ENCODE results near the gene ACVR1. TPM values are rescaled to one million over a fixed set of nuclear protein-coding genes. Genes with fewer than 3 reads are reported as not detected.

The ACVR1 gene
- total and polyA plus RNA-seq, 2 donors (not counting 1 experiment from before 2014, with no cell fraction given): 42.9 to 72.1 TPM

DNA sequence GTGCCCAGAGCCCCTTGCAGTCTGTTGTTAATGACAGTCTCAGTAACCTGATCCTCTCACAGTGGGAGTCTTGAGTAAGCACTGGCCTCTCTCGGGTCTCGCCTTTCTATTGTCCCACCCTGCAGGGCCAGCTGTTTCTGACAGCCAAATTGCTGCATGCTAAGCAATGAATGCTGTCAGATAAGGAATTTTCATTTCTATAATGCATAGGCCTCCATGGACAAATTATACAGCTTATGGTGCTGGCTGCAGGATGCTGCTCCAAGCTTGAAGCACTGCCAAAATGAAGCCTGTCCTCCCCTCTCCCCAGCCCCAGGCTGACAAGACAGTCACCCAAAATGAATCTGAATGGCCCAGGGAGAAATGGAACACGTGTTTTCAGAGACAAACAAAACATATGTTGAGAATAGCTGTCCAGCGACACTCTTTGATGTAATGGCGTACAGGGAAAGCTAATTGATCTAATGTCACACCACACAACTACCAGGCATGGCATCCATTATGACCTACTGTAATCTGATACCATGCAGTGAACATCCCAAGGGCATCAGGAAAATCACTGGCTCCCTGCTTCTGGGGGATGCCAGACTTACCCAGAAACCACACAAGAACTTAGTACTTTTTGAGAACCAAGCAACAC is 36.8 kb downstream of the ACVR1 start:
- Histone ChIP-seq H4K20me1 (ENCODE audit: control insufficient read depth, extremely low read depth, insufficient read depth, low read length) (no peaks in the 10 kb centered on the region), H3K36me3 (ENCODE audit: control insufficient read depth, insufficient read depth, low read length) (no peaks in the 10 kb centered on the region), H3K4me1 (ENCODE audit: control insufficient read depth, extremely low read depth, insufficient read depth, low read length) (peaks cover 26% of the 10 kb centered on the region), H3K4me3 (replicated peaks in 1 of 4; ENCODE audit: control extremely low read depth in 1 of 4, insufficient read depth in 1 of 4, low read depth in 3 of 4, low read length in 4 of 4) (no peak overlapping the region), H3K9me3 (ENCODE audit: control insufficient read depth, insufficient read depth, low read depth, low read length) (no peaks in the 10 kb centered on the region), H2AFZ (ENCODE audit: low read length) (no peak overlapping the region), H3K4me2 (ENCODE audit: extremely low read depth, insufficient read depth, low read length) (peak overlapping the region; percentile 30), H3K9ac (ENCODE audit: insufficient read depth, low read length) (no peak overlapping the region), H3K27me3 (ENCODE audit: control insufficient read depth, insufficient read depth, low read length) (no peaks in the 10 kb centered on the region), H3K27ac (ENCODE audit: insufficient read depth, low read length) (peak overlapping the region; percentile 0), H3K79me2 (ENCODE audit: control insufficient read depth, insufficient read depth, low read length) (peaks cover 39% of the 10 kb centered on the region)
- DNase-seq (ENCODE audit: low read depth in 2 of 2): peak; percentile 79 to 81
- no peak for TF ChIP-seq EZH2 (IDR thresholded peaks at IDR 0.05; ENCODE audit: low read length, missing control alignments)
- TF ChIP-seq, protein P1, sequence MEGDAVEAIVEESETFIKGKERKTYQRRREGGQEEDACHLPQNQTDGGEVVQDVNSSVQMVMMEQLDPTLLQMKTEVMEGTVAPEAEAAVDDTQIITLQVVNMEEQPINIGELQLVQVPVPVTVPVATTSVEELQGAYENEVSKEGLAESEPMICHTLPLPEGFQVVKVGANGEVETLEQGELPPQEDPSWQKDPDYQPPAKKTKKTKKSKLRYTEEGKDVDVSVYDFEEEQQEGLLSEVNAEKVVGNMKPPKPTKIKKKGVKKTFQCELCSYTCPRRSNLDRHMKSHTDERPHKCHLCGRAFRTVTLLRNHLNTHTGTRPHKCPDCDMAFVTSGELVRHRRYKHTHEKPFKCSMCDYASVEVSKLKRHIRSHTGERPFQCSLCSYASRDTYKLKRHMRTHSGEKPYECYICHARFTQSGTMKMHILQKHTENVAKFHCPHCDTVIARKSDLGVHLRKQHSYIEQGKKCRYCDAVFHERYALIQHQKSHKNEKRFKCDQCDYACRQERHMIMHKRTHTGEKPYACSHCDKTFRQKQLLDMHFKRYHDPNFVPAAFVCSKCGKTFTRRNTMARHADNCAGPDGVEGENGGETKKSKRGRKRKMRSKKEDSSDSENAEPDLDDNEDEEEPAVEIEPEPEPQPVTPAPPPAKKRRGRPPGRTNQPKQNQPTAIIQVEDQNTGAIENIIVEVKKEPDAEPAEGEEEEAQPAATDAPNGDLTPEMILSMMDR (conservative IDR thresholded peaks at IDR 0.05 in 1 of 2, IDR thresholded peaks at IDR 0.05 in 1 of 2; ENCODE audit: low read depth in 1 of 2, low read length in 2 of 2): no peak

GRCh38 chr2:157838442-157839161 is 37.5 kb downstream of the ACVR1 start:
- Histone ChIP-seq H3K4me3 (replicated peaks in 1 of 4; ENCODE audit: control extremely low read depth in 1 of 4, insufficient read depth in 1 of 4, low read depth in 3 of 4, low read length in 4 of 4) (peak overlapping the region; percentile 23 to 55 (median 44)), H3K9ac (ENCODE audit: insufficient read depth, low read length) (no peak overlapping the region), H3K9me3 (ENCODE audit: control insufficient read depth, insufficient read depth, low read depth, low read length) (no peaks in the 10 kb centered on the region), H3K27me3 (ENCODE audit: control insufficient read depth, insufficient read depth, low read length) (no peaks in the 10 kb centered on the region), H4K20me1 (ENCODE audit: control insufficient read depth, extremely low read depth, insufficient read depth, low read length) (no peaks in the 10 kb centered on the region), H3K27ac (ENCODE audit: insufficient read depth, low read length) (peak overlapping the region; percentile 85), H3K79me2 (ENCODE audit: control insufficient read depth, insufficient read depth, low read length) (peaks cover 39% of the 10 kb centered on the region), H2AFZ (ENCODE audit: low read length) (no peak overlapping the region), H3K4me1 (ENCODE audit: control insufficient read depth, extremely low read depth, insufficient read depth, low read length) (peaks cover 26% of the 10 kb centered on the region), H3K4me2 (ENCODE audit: extremely low read depth, insufficient read depth, low read length) (peak overlapping the region; percentile 82), H3K36me3 (ENCODE audit: control insufficient read depth, insufficient read depth, low read length) (no peaks in the 10 kb centered on the region)
- no peak for TF ChIP-seq EZH2 (IDR thresholded peaks at IDR 0.05; ENCODE audit: low read length, missing control alignments)
- TF ChIP-seq, protein P1 (conservative IDR thresholded peaks at IDR 0.05 in 1 of 2, IDR thresholded peaks at IDR 0.05 in 1 of 2; ENCODE audit: low read depth in 1 of 2, low read length in 2 of 2): no peak
- DNase-seq (ENCODE audit: low read depth in 2 of 2): peak; percentile 88

- H3K27me3 ChIP-seq (ENCODE audit: control insufficient read depth, insufficient read depth, low read length): no peaks in the 10 kb centered on the region
- peaks cover 39% of the 10 kb centered on the region for H3K79me2 ChIP-seq (ENCODE audit: control insufficient read depth, insufficient read depth, low read length)
- H3K4me2 ChIP-seq (ENCODE audit: extremely low read depth, insufficient read depth, low read length): peak overlapping the region; percentile 82
- TF ChIP-seq, protein P1 (conservative IDR thresholded peaks at IDR 0.05 in 1 of 2, IDR thresholded peaks at IDR 0.05 in 1 of 2; ENCODE audit: low read depth in 1 of 2, low read length in 2 of 2): no peak
- TF ChIP-seq EZH2 (IDR thresholded peaks at IDR 0.05; ENCODE audit: low read length, missing control alignments): no peak
- no peaks in the 10 kb centered on the region for H3K9me3 ChIP-seq (ENCODE audit: control insufficient read depth, insufficient read depth, low read depth, low read length)
- H3K36me3 ChIP-seq (ENCODE audit: control insufficient read depth, insufficient read depth, low read length): no peaks in the 10 kb centered on the region
- H3K4me3 ChIP-seq (replicated peaks in 1 of 4; ENCODE audit: control extremely low read depth in 1 of 4, insufficient read depth in 1 of 4, low read depth in 3 of 4, low read length in 4 of 4): peak overlapping the region; percentile 23 to 55 (median 44)
- H3K9ac ChIP-seq (ENCODE audit: insufficient read depth, low read length): peak overlapping the region; percentile 29
- peaks cover 23% of the 10 kb centered on the region for H3K4me1 ChIP-seq (ENCODE audit: control insufficient read depth, extremely low read depth, insufficient read depth, low read length)
- no peaks in the 10 kb centered on the region for H4K20me1 ChIP-seq (ENCODE audit: control insufficient read depth, extremely low read depth, insufficient read depth, low read length)
- DNase-seq (ENCODE audit: low read depth in 2 of 2): peak; percentile 33 to 66
- peak overlapping the region; percentile 0 for H2AFZ ChIP-seq (ENCODE audit: low read length)
- H3K27ac ChIP-seq (ENCODE audit: insufficient read depth, low read length): peak overlapping the region; percentile 85
Observed at GRCh38 chr2:157837851-157838441, 38.2 kb downstream of the ACVR1 start.
